GM12878 (cell line): ENCODE results near the gene NAV2. TPM values are rescaled to one million over a fixed set of nuclear protein-coding genes. Genes with fewer than 3 reads are reported as not detected.

ENCODE experiments used
- CEBPZ ChIP-seq: fragments of 150-350 bp; IDR thresholded peaks from 2 replicates; pipeline ENCODE4 v1.6.1; 2016; ENCODE audit warnings: low read depth, low read length
- CUX1 ChIP-seq: IDR thresholded peaks from 2 replicates; pipeline ENCODE4 v1.6.1; 2012; ENCODE audit warnings: improper control_type of control experiment, low read depth, low read length; ENCODE audit not compliant: insufficient replicate concordance
- FOS ChIP-seq: IDR thresholded peaks from 3 replicates; pipeline ENCODE4 v1.6.1; 2011; ENCODE audit warnings: borderline replicate concordance; ENCODE audit not compliant: insufficient read length; ENCODE audit errors: extremely low read depth
- KAT2A ChIP-seq: conservative IDR thresholded peaks from 2 replicates; pipeline ENCODE4 v1.6.1; 2011; ENCODE audit warnings: low read depth, low read length; ENCODE audit not compliant: control insufficient read depth
- PML ChIP-seq: IDR thresholded peaks from 2 replicates; pipeline ENCODE4 v1.6.1; 2012; ENCODE audit warnings: low read length, inconsistent platforms
- REST ChIP-seq: IDR thresholded peaks from 2 replicates; pipeline ENCODE4 v1.6.1; 2012; ENCODE audit warnings: mild to moderate bottlenecking, low read depth, low read length
- RFX5 ChIP-seq: IDR thresholded peaks from 2 replicates; pipeline ENCODE4 v1.6.1; 2011; ENCODE audit warnings: low read depth, low read length, improper control_type of control experiment
- SP1 ChIP-seq: IDR thresholded peaks from one replicate; pipeline ENCODE4 v1.6.1; 2011; ENCODE audit warnings: low read depth, low read length
- STAT3 ChIP-seq: IDR thresholded peaks from 2 replicates; pipeline ENCODE4 v1.6.1; 2011; ENCODE audit warnings: low read depth, low read length, improper control_type of control experiment
- ZSCAN29 ChIP-seq: fragments of 450-650 bp; IDR thresholded peaks from 2 replicates; pipeline ENCODE4 v1.6.1; 2017; ENCODE audit warnings: mild to moderate bottlenecking, moderate library complexity
- polyA plus RNA-seq, 11 experiments: library from polyadenylated mRNA; depleted of rRNA in 4 of 11; unstranded in 6 of 11; stranded (reverse) in 5 of 11; fragments of >200 nt; fragmentation: Nextera tagmentation in 4 of 11; fragmentation: Illumina TruSeq in 1 of 11; extraction: Ambion mirVana in 4 of 11; extraction: Trizol in 1 of 11; gene quantifications; 1 replicate in 1 of 11; 2 replicates in 10 of 11; pipeline versions ENCODE4 v1.2.1 to v1.2.3, GENCODE V29; 2011 to 2016; ENCODE audit warnings: inconsistent platforms in 2 of 11, missing spikeins in 2 of 11, low read depth in 1 of 11
- total RNA-seq, 4 experiments: library from RNA; depleted of rRNA in 3 of 4; stranded (reverse); fragments of >200 nt in 3 of 4; fragmentation: Illumina TruSeq in 1 of 4; extraction: Trizol in 1 of 4; gene quantifications; 2 replicates each; pipeline versions ENCODE4 v1.2.1 to v1.2.3, GENCODE V29; 2013 to 2021

Gene NAV2
- total and polyA plus RNA-seq, 10 of the 15 experiments (the other 5 are each of a cell fraction or from before 2014, with no cell fraction given), result 0.35 to 6.1 (median 1.1) TPM

- TF ChIP-seq CEBPZ, result no peak
- no peak for TF ChIP-seq FOS
- no peak for TF ChIP-seq KAT2A
- no peak for TF ChIP-seq STAT3
- no peak for TF ChIP-seq REST
- TF ChIP-seq SP1, result no peak
- no peak for TF ChIP-seq ZSCAN29
- no peak for TF ChIP-seq CUX1
- TF ChIP-seq RFX5, result no peak
- no peak for TF ChIP-seq PML
These were observed 205.8 kb downstream of the NAV2 start (continued) for GRCh38 chr11:19918302-19919049.
